Measurements from ENCODE around the gene ASPHD2. TPM values are rescaled to one million over a fixed set of nuclear protein-coding genes. Genes with fewer than 3 reads are reported as not detected.

Gene ASPHD2
- total RNA-seq, 2 experiments from 2014 or later, result 12.0 to 14.0 TPM

- no peak for TF ChIP-seq CTCF (IDR thresholded peaks at IDR 0.05)
- ATAC-seq (no peak), DNase-seq (no peak)
- no peaks in the 10 kb centered on the region for H3K27me3 Mint-ChIP-seq
- peaks cover 38% of the 10 kb centered on the region for H3K36me3 Mint-ChIP-seq (ENCODE audit: low read depth)
- H3K27ac Mint-ChIP-seq, result no peak overlapping the region
- no peak overlapping the region for H3K4me3 Mint-ChIP-seq
- H3K9me3 Mint-ChIP-seq, result no peaks in the 10 kb centered on the region
- POLR2A ChIA-PET, result no interaction called here
- CTCF ChIA-PET, result no interaction called here
- H3K4me1 Mint-ChIP-seq (ENCODE audit: low read depth), result peaks cover 5% of the 10 kb centered on the region
- intact Hi-C loops (cut with micrococcal nuclease), result no loop called here
Measured at GRCh38 chr22:26471522-26471921, 42.5 kb downstream of the ASPHD2 start.

GRCh38 chr22:26474682-26475081 is 45.6 kb downstream of the ASPHD2 start:
- ChIA-PET POLR2A (interaction anchor here (1.1 kb wide), 1 partner anchor 10 kb away, joined by 3 read pairs; no protein-coding TSS in a partner anchor), CTCF (interaction anchor here (1.2 kb wide), 1 partner anchor 14 kb away, joined by 4 read pairs; no protein-coding TSS in a partner anchor)
- no peak for DNase-seq
- Mint-ChIP-seq H3K27me3 (no peaks in the 10 kb centered on the region), H3K4me3 (no peak overlapping the region), H3K27ac (no peak overlapping the region), H3K36me3 (ENCODE audit: low read depth) (peaks cover 52% of the 10 kb centered on the region), H3K9me3 (no peaks in the 10 kb centered on the region), H3K4me1 (ENCODE audit: low read depth) (peaks cover 32% of the 10 kb centered on the region)
- intact Hi-C loops (cut with micrococcal nuclease), result no loop called here
- no peak for ATAC-seq
- no peak for TF ChIP-seq CTCF (IDR thresholded peaks at IDR 0.05)

GRCh38 chr22:26476705-26477340 is 47.8 kb downstream of the ASPHD2 start:
- TF ChIP-seq CTCF (IDR thresholded peaks at IDR 0.05), result no peak
- intact Hi-C loops (cut with micrococcal nuclease), result no loop called here
- CTCF ChIA-PET, result interaction anchor here (7.7 kb wide), 1 partner anchor 15 kb away, joined by 48 read pairs; no protein-coding TSS in a partner anchor
- H3K27me3 Mint-ChIP-seq, result no peaks in the 10 kb centered on the region
- no peak for DNase-seq
- H3K27ac Mint-ChIP-seq, result no peak overlapping the region
- peaks cover 66% of the 10 kb centered on the region for H3K36me3 Mint-ChIP-seq (ENCODE audit: low read depth)
- peaks cover 49% of the 10 kb centered on the region for H3K4me1 Mint-ChIP-seq (ENCODE audit: low read depth)
- POLR2A ChIA-PET, result no interaction called here
- no peak for ATAC-seq
- no peak overlapping the region for H3K4me3 Mint-ChIP-seq
- H3K9me3 Mint-ChIP-seq, result no peaks in the 10 kb centered on the region

GRCh38 chr22:26477341-26477731 is 48.3 kb downstream of the ASPHD2 start:
- H3K27ac Mint-ChIP-seq, result peak overlapping the region; percentile 12
- peaks cover 54% of the 10 kb centered on the region for H3K4me1 Mint-ChIP-seq (ENCODE audit: low read depth)
- H3K9me3 Mint-ChIP-seq, result no peaks in the 10 kb centered on the region
- no peak for TF ChIP-seq CTCF (IDR thresholded peaks at IDR 0.05)
- peak overlapping the region; percentile 34 for H3K4me3 Mint-ChIP-seq
- no peaks in the 10 kb centered on the region for H3K27me3 Mint-ChIP-seq
- CTCF ChIA-PET, result interaction anchor here (7.7 kb wide), 1 partner anchor 16 kb away, joined by 48 read pairs; no protein-coding TSS in a partner anchor
- intact Hi-C loops (cut with micrococcal nuclease), result no loop called here
- POLR2A ChIA-PET, result no interaction called here
- DNase-seq (no peak), ATAC-seq (no peak)
- peaks cover 68% of the 10 kb centered on the region for H3K36me3 Mint-ChIP-seq (ENCODE audit: low read depth)

- Mint-ChIP-seq H3K9me3 (no peaks in the 10 kb centered on the region), H3K36me3 (ENCODE audit: low read depth) (peaks cover 57% of the 10 kb centered on the region), H3K4me3 (peak overlapping the region; percentile 75), H3K27me3 (no peaks in the 10 kb centered on the region), H3K27ac (peak overlapping the region; percentile 83), H3K4me1 (ENCODE audit: low read depth) (peaks cover 62% of the 10 kb centered on the region)
- ATAC-seq, result no peak
- no peak for TF ChIP-seq CTCF (IDR thresholded peaks at IDR 0.05)
- CTCF ChIA-PET, result interaction anchor here (0.9 to 7.7 kb wide), 9 partner anchors 16 to 202 kb away, joined by 3 to 48 read pairs (median 4); no protein-coding TSS in a partner anchor
- intact Hi-C loops (cut with micrococcal nuclease), result no loop called here
- no peak for DNase-seq
- POLR2A ChIA-PET, result interaction anchor here (0.7 to 1.0 kb wide), 3 partner anchors 33 to 194 kb away, joined by 3 to 4 read pairs (median 4); partner anchors contain the start of gene TFIP11
Measured at GRCh38 chr22:26479043-26479791, 50.2 kb downstream of the ASPHD2 start.
